HG02938 (cell line): ENCODE measurements around the gene ATP5ME.

Experiments used
- ATAC-seq: cut with Tn5 transposase; IDR thresholded peaks from one replicate; pipeline ENCODE4 v1.9.1; 2021; ENCODE audit warnings: mild to moderate bottlenecking, moderate library complexity; ENCODE audit not compliant: unreplicated experiment

ATP5ME gene

DNA sequence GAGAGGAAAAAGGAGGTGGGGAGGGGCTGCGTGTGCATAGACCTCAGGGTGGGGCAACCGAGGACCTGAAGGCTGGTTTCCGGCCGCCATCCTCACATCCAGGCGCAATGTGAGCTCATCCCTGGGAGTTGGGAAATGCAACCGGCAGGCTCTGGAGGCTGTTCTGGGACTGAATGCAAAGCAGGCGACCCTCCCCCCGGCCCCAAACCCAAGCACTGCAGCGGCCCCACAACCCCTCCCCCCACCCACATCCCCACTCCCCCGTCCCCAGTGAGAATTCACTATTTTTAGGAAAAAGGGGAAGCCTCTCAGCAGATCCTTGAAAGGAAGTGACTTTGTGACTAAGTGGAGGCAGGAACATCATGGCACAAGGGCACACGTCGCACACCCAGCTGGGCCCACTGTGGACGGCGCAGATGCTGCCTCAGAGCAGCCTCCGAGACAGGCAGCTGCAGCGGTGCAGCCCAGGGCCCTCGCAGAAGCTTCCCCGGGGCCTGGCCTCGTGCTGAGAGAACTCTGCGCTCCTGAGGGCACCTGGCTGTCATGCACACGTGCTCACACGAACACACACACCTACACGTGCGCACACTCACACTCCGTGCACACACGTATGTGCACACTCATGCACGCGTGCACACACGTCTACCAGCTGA is 50.0 kb downstream of the ATP5ME start:
- no peak for ATAC-seq

DNA sequence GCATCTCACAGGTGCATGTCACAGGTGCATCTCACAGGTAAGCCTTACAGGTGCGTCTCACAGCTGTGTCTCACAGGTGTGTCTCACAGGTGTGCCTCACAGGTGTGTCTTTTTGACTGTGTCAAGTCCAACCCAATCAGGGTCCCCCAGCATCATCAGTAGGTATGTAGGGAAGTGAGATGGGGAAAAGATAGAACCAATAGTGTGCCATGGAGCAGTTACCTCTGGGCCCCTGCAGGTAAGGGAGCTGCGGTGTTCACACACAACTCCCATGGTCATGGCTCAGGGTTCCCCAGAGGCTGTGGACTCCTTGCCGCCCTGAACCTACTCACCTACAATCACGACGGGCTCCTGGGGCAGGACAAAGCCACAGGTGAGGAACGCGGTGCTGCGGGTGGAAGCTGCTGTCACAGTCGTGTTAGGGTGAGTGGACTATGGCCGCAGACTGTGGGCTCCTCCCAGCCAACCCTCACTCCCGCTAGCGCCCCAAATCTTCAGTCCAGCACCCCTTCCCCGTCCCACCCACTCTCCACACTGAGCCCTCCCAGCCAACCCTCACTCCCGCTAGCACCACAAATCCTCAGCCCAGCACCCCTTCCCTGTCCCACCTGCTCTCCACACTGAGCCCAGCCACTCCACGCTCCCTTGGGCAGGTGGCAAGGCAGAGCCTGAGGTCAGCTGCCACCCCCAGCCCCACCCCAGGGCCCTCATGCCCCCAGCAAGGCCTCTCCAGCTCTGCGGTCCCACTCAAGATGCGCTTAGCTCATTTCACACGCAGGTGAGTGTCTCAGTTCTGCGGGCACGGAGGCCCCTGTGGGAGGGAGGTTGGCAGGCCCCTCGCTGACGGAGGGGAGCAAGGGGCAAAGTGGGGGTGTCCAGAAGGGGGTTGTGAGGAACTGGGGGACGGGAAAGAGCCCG is 50.8 kb downstream of the ATP5ME start:
- no peak for ATAC-seq
